ENCODE measurements around the gene C22orf15. TPM values are rescaled to one million over a fixed set of nuclear protein-coding genes. Genes with fewer than 3 reads are reported as not detected.

Gene C22orf15
- total and polyA plus RNA-seq, 8 donors: 0.58 to 7.8 (median 4.1) TPM

DNA sequence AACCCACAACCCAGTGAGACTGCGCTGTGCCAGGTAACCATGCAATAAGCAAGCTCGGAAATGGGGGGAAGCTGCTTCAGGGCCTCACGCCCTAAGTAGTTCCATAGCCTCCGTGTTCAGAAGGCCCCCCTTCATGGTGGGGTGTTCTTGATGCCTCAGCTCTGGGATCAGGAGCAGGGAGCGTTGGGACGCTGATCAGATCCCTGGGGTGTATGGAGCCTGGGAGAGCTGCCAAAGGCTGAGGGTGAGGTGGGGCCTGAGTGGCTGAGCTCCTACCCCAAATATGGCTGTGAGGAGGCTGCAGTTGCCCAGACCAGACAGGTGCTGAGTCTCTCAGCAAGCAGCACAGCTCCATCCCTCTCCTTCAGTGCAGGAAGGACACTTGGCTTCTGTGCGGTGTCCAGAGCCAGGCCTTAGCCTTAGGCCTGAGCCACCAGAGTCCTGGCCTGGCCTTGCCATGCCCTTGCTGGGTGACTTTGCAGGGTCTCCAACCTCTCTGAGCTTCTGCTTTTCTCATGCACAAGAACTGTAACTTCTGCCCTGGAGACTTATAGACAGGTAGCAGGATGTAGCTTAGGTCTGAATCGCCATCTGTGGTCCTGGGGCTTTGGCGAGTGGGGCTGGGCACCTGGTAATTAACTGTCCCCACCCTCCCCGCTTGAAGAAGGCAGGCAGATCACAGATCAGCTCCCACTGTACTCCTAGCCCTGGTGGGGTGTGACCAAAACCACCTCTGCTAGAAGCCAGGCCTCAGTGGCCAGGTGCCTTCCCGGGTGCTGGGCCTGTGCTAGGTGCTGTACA is 15.2 kb downstream of the C22orf15 start:
- H3K27ac ChIP-seq: no peak overlapping the region
- no peak for ATAC-seq
- H3K4me1 ChIP-seq: peaks cover 0 to 6% of the 10 kb centered on the region in 2 donors
- intact Hi-C loops (cut with DNase I): no loop called here
- H3K4me3 ChIP-seq: no peak overlapping the region
- no peaks in the 10 kb centered on the region for H3K9me3 ChIP-seq
- TF ChIP-seq, protein P1, sequence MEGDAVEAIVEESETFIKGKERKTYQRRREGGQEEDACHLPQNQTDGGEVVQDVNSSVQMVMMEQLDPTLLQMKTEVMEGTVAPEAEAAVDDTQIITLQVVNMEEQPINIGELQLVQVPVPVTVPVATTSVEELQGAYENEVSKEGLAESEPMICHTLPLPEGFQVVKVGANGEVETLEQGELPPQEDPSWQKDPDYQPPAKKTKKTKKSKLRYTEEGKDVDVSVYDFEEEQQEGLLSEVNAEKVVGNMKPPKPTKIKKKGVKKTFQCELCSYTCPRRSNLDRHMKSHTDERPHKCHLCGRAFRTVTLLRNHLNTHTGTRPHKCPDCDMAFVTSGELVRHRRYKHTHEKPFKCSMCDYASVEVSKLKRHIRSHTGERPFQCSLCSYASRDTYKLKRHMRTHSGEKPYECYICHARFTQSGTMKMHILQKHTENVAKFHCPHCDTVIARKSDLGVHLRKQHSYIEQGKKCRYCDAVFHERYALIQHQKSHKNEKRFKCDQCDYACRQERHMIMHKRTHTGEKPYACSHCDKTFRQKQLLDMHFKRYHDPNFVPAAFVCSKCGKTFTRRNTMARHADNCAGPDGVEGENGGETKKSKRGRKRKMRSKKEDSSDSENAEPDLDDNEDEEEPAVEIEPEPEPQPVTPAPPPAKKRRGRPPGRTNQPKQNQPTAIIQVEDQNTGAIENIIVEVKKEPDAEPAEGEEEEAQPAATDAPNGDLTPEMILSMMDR (IDR thresholded peaks at IDR 0.05): no peak
- DNase-seq: no peak
- no peaks in the 10 kb centered on the region for H3K36me3 ChIP-seq
- H3K27me3 ChIP-seq: peaks cover 0 to 10% of the 10 kb centered on the region in 2 donors

DNA sequence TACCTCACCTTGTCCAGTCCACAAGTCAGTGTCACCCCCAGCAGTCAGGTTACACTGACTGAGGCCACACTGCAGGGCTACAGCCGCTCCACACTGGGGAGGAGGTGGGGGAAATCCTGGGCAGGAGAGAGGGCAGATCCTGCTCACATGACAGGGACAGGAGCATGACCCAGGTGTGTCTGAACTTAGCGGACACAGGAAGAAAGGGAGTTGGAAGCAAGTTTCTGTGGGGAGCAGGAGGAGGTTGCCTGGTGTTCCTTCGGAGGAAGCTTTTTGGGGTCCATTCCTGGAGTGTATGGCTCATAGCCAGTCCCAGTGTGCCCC is 15.7 kb downstream of the C22orf15 start:
- intact Hi-C loops (cut with DNase I): no loop called here
- Histone ChIP-seq H3K36me3 (no peaks in the 10 kb centered on the region), H3K4me3 (no peak overlapping the region), H3K4me1 (peaks cover 0 to under 1% of the 10 kb centered on the region in 2 donors), H3K9me3 (no peaks in the 10 kb centered on the region), H3K27me3 (peaks cover 0 to 4% of the 10 kb centered on the region in 2 donors), H3K27ac (no peak overlapping the region)
- TF ChIP-seq, protein P1 (IDR thresholded peaks at IDR 0.05): no peak
- DNase-seq (no peak), ATAC-seq (no peak)

DNA sequence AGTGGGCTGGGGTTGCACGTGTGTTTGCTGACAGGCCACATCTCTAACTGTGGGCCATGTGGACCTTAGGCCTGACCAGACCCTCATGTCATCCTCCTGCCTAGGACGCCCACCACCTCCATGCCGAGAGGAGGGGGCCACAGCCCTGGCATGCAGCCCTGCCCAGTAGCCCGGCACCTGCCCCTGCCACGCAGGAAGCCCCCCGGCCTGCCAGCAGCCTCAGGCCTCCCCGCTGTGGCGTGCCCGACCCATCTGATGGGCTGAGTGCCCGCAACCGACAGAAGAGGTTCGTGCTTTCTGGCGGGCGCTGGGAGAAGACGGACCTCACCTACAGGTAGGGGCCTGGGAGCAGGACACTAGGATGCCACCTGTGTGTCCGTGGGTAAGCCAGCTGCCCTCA is 16.3 kb downstream of the C22orf15 start:
- no peak overlapping the region for H3K27ac ChIP-seq
- no peaks in the 10 kb centered on the region for H3K4me1 ChIP-seq
- H3K9me3 ChIP-seq: no peaks in the 10 kb centered on the region
- DNase-seq (no peak), ATAC-seq (no peak)
- H3K4me3 ChIP-seq: no peak overlapping the region
- TF ChIP-seq, protein P1 (IDR thresholded peaks at IDR 0.05): no peak
- H3K36me3 ChIP-seq: no peaks in the 10 kb centered on the region
- intact Hi-C loops (cut with DNase I): no loop called here
- no peaks in the 10 kb centered on the region for H3K27me3 ChIP-seq

DNA sequence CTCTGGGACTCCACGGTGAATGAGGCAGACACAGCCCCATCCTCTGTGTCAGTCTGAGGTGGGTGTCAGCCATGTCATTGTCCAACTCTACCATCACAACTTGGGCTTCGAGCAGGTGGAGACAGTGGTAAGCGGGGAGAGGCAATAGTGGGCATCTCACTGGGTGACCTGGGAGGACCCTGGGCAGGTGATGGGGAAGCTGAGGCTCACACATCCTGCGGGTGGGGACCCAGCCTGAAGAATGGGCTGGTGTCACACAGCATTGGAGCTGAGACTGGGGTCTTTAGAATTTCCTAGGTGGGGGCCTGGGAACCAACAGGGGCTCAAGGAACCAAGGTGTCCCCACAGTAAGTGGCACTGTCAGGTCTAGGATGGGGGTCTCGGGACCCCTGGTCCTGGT is 16.9 kb downstream of the C22orf15 start:
- Histone ChIP-seq H3K9me3 (no peaks in the 10 kb centered on the region), H3K4me3 (no peak overlapping the region), H3K27me3 (no peaks in the 10 kb centered on the region), H3K4me1 (no peaks in the 10 kb centered on the region), H3K27ac (no peak overlapping the region), H3K36me3 (no peaks in the 10 kb centered on the region)
- ATAC-seq (no peak), DNase-seq (no peak)
- intact Hi-C loops (cut with DNase I): loop anchor here in 1 of 2 donors (10.0 kb wide), 1 partner anchor 55 kb away; the partner anchor contains the start of gene DERL3
- TF ChIP-seq, protein P1 (IDR thresholded peaks at IDR 0.05): no peak

DNA sequence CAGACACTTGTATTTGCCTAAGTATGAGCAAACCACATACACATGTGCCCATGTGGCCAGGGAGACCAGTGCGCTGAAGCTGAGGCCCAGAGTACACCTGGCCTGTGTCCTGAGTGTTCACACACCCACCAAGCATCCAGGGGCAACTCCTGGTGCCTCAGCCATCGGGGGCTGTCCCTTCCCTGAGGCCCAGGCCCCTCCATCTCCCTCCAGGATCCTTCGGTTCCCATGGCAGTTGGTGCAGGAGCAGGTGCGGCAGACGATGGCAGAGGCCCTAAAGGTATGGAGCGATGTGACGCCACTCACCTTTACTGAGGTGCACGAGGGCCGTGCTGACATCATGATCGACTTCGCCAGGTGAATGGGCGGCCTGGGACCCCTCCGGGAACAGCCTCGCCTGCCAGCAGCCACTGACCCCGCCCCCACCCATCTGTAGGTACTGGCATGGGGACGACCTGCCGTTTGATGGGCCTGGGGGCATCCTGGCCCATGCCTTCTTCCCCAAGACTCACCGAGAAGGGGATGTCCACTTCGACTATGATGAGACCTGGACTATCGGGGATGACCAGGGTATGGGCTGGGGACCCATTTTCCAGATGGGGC is 17.5 kb downstream of the C22orf15 start:
- intact Hi-C loops (cut with DNase I): loop anchor here in 1 of 2 donors (10.0 kb wide), 1 partner anchor 55 kb away; the partner anchor contains the start of gene DERL3
- no peak overlapping the region for H3K4me3 ChIP-seq
- H3K36me3 ChIP-seq: no peaks in the 10 kb centered on the region
- ATAC-seq: no peak
- TF ChIP-seq, protein P1 (IDR thresholded peaks at IDR 0.05): no peak
- H3K27ac ChIP-seq: no peak overlapping the region
- no peaks in the 10 kb centered on the region for H3K9me3 ChIP-seq
- no peak for DNase-seq
- no peaks in the 10 kb centered on the region for H3K27me3 ChIP-seq
- H3K4me1 ChIP-seq: no peaks in the 10 kb centered on the region
